Peyer's patch (tissue), 4 donors: ENCODE data around the gene UTF1.

ENCODE experiments used
- CTCF ChIP-seq, 6 experiments: fragments of 450-650 bp in 4 of 6; fragments of 200-600 bp in 2 of 6; sonication (generic) in 1 of 6; IDR thresholded peaks; one replicate each; pipeline ENCODE4 v1.5.1; 2017 to 2019; ENCODE audit warnings: antibody characterized with exemption in 6 of 6, mild to moderate bottlenecking in 3 of 6, moderate library complexity in 1 of 6
- POLR2A ChIP-seq, 2 donors: fragments of 450-650 bp; IDR thresholded peaks; one replicate each; pipeline ENCODE4 v1.5.1; 2017; ENCODE audit warnings: antibody characterized with exemption in 2 of 2, mild to moderate bottlenecking in 2 of 2, moderate library complexity in 2 of 2

- TF ChIP-seq POLR2A (IDR thresholded peaks at IDR 0.05) (no peak), CTCF (IDR thresholded peaks at IDR 0.05) (no peak)
Measured at GRCh38 chr10:133195611-133196010, 34.4 kb upstream of the UTF1 start.
